Upper lobe of left lung (tissue), 4 donors: ENCODE measurements around the gene MCOLN3.

Source experiments
- EP300 ChIP-seq, 4 donors: sonication (generic); formaldehyde crosslinking; IDR thresholded peaks; one replicate each; pipeline ENCODE4 v1.5.1; 2017; ENCODE audit warnings: antibody characterized with exemption in 4 of 4, control low read depth in 2 of 4
- POLR2A ChIP-seq, 4 donors: fragments of 450-650 bp; IDR thresholded peaks; one replicate each; pipeline ENCODE4 v1.5.1; 2016 to 2017; ENCODE audit warnings: antibody characterized with exemption in 4 of 4, mild to moderate bottlenecking in 2 of 4
- POLR2AphosphoS5 ChIP-seq, 2 donors: sonication (generic); formaldehyde crosslinking; IDR thresholded peaks; one replicate each; pipeline ENCODE4 v1.5.1; 2017; ENCODE audit warnings: antibody characterized with exemption in 2 of 2
- TF ChIP-seq, protein P1 (sequence below), 6 experiments: fragments of 450-650 bp in 4 of 6; fragments of 200-600 bp in 2 of 6; sonication (generic) in 2 of 6; IDR thresholded peaks; one replicate each; pipeline ENCODE4 v1.5.1; 2016 to 2019; ENCODE audit warnings: antibody characterized with exemption in 6 of 6

DNA sequence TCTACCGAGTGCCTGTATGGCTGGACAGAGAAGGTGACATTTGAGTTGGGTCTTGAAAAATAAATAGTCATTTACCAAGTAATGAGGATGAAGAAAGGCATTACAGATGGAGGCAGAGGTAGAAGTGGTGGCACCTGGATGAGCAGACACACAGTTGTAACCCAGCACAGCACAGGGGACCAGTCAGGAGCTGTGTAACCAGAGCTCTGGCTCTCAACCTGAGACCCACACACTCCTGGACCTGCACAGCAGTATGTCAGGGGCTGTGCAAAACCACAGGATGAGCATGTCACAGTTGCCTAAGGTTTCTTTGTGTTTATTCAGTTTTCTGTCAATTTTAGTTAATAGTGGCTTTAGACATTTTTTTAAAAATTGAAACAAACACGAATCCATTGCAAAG, 11.3 kb upstream of the MCOLN3 start:
- TF ChIP-seq, protein P1, sequence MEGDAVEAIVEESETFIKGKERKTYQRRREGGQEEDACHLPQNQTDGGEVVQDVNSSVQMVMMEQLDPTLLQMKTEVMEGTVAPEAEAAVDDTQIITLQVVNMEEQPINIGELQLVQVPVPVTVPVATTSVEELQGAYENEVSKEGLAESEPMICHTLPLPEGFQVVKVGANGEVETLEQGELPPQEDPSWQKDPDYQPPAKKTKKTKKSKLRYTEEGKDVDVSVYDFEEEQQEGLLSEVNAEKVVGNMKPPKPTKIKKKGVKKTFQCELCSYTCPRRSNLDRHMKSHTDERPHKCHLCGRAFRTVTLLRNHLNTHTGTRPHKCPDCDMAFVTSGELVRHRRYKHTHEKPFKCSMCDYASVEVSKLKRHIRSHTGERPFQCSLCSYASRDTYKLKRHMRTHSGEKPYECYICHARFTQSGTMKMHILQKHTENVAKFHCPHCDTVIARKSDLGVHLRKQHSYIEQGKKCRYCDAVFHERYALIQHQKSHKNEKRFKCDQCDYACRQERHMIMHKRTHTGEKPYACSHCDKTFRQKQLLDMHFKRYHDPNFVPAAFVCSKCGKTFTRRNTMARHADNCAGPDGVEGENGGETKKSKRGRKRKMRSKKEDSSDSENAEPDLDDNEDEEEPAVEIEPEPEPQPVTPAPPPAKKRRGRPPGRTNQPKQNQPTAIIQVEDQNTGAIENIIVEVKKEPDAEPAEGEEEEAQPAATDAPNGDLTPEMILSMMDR (IDR thresholded peaks at IDR 0.05), result no peak
- no peak for TF ChIP-seq POLR2A (IDR thresholded peaks at IDR 0.05)
- no peak for TF ChIP-seq EP300 (IDR thresholded peaks at IDR 0.05)
- no peak for TF ChIP-seq POLR2AphosphoS5 (IDR thresholded peaks at IDR 0.05)
